Effector CD8-positive, alpha-beta T cell (primary cell): ENCODE data around the gene SLC22A12.

ENCODE experiments used
- DNase-seq: peaks from one replicate; lab custom pipeline; 2025; lab: John Stamatoyannopoulos, UW

Gene SLC22A12

GRCh38 chr11:64624883-64625481 is 34.0 kb downstream of the SLC22A12 start:
- DNase-seq = no peak

GRCh38 chr11:64626637-64627036 is 35.6 kb downstream of the SLC22A12 start:
- no peak for DNase-seq

- no peak for DNase-seq
Measured at GRCh38 chr11:64627371-64627770, 36.4 kb downstream of the SLC22A12 start.

GRCh38 chr11:64628596-64628995 is 37.6 kb downstream of the SLC22A12 start:
- DNase-seq = no peak

- no peak for DNase-seq
Measured at GRCh38 chr11:64629103-64629502, 38.1 kb downstream of the SLC22A12 start.

GRCh38 chr11:64629796-64630562 is 39.0 kb downstream of the SLC22A12 start:
- DNase-seq = no peak

GRCh38 chr11:64631675-64632074 is 40.7 kb downstream of the SLC22A12 start:
- DNase-seq = no peak

- DNase-seq = no peak
Measured at GRCh38 chr11:64632237-64632636, 41.2 kb downstream of the SLC22A12 start.

GRCh38 chr11:64632654-64633053 is 41.6 kb downstream of the SLC22A12 start:
- no peak for DNase-seq

- no peak for DNase-seq
Measured at GRCh38 chr11:64633555-64634159, 42.6 kb downstream of the SLC22A12 start.

GRCh38 chr11:64637334-64638017 is 46.5 kb downstream of the SLC22A12 start:
- DNase-seq = no peak

GRCh38 chr11:64638018-64638665 is 47.1 kb downstream of the SLC22A12 start:
- no peak for DNase-seq

GRCh38 chr11:64638829-64639228 is 47.8 kb downstream of the SLC22A12 start:
- no peak for DNase-seq

GRCh38 chr11:64639885-64640284 is 48.9 kb downstream of the SLC22A12 start:
- DNase-seq = no peak

- DNase-seq = no peak
Measured at GRCh38 chr11:64641596-64642417, 50.8 kb downstream of the SLC22A12 start.

GRCh38 chr11:64642418-64642735 is 51.4 kb downstream of the SLC22A12 start:
- DNase-seq = no peak

- DNase-seq = no peak
Measured at GRCh38 chr11:64642871-64643255, 51.8 kb downstream of the SLC22A12 start.

GRCh38 chr11:64643256-64643881 is 52.3 kb downstream of the SLC22A12 start:
- no peak for DNase-seq

- DNase-seq = no peak
Measured at GRCh38 chr11:64643920-64644646, 53.1 kb downstream of the SLC22A12 start.

GRCh38 chr11:64644647-64645275 is 53.7 kb downstream of the SLC22A12 start:
- DNase-seq = no peak
